GM21360 (cell line): ENCODE data around the gene DNAH5.

Source experiments
- ATAC-seq: cut with Tn5 transposase; IDR thresholded peaks from one replicate; pipeline ENCODE4 v1.9.1; 2021; ENCODE audit warnings: mild to moderate bottlenecking, moderate library complexity; ENCODE audit not compliant: unreplicated experiment

DNAH5 gene

GRCh38 chr5:13643734-13644133 lies 300.8 kb downstream of the DNAH5 start:
- no peak for ATAC-seq

- no peak for ATAC-seq
Measured at GRCh38 chr5:13643196-13643595, 301.3 kb downstream of the DNAH5 start.
